ENCODE measurements around the gene FN3K. TPM values are rescaled to one million over a fixed set of nuclear protein-coding genes. Genes with fewer than 3 reads are reported as not detected.

FN3K gene
- total RNA-seq, 1 donor from 2014 or later: 40.6 TPM

DNA sequence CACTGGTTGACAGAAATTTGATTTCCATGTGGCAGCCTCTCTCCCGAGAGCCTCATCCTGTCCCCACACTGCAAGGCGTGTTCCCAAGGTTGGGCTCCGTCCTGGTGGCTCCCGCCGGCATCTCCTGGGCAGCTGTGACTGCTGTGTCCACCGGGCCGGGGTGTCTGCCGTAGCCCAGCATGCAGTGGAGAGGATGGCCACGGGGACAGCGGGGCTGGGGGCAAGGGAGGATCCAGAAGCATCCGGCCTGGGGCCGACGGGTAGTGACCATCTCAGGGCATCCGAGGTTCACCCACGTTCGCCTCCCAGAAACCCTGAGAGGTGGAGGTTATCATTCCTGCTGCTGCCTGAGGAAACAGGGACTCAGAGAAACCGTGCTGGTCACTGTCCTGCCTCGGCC lies 29.7 kb upstream of the FN3K start:
- Mint-ChIP-seq H3K9me3 (ENCODE audit: low read depth) (no peaks in the 10 kb centered on the region), H3K4me3 (ENCODE audit: low read depth) (no peak overlapping the region), H3K36me3 (ENCODE audit: insufficient read depth) (no peaks in the 10 kb centered on the region), H3K27me3 (peaks cover 11% of the 10 kb centered on the region), H3K4me1 (ENCODE audit: low read depth) (no peaks in the 10 kb centered on the region), H3K27ac (no peak overlapping the region)
- TF ChIP-seq, protein P1, sequence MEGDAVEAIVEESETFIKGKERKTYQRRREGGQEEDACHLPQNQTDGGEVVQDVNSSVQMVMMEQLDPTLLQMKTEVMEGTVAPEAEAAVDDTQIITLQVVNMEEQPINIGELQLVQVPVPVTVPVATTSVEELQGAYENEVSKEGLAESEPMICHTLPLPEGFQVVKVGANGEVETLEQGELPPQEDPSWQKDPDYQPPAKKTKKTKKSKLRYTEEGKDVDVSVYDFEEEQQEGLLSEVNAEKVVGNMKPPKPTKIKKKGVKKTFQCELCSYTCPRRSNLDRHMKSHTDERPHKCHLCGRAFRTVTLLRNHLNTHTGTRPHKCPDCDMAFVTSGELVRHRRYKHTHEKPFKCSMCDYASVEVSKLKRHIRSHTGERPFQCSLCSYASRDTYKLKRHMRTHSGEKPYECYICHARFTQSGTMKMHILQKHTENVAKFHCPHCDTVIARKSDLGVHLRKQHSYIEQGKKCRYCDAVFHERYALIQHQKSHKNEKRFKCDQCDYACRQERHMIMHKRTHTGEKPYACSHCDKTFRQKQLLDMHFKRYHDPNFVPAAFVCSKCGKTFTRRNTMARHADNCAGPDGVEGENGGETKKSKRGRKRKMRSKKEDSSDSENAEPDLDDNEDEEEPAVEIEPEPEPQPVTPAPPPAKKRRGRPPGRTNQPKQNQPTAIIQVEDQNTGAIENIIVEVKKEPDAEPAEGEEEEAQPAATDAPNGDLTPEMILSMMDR (IDR thresholded peaks at IDR 0.05; ENCODE audit: unreplicated experiment): no peak
- DNase-seq (ENCODE audit: low spot score, unreplicated experiment): no peak

DNA sequence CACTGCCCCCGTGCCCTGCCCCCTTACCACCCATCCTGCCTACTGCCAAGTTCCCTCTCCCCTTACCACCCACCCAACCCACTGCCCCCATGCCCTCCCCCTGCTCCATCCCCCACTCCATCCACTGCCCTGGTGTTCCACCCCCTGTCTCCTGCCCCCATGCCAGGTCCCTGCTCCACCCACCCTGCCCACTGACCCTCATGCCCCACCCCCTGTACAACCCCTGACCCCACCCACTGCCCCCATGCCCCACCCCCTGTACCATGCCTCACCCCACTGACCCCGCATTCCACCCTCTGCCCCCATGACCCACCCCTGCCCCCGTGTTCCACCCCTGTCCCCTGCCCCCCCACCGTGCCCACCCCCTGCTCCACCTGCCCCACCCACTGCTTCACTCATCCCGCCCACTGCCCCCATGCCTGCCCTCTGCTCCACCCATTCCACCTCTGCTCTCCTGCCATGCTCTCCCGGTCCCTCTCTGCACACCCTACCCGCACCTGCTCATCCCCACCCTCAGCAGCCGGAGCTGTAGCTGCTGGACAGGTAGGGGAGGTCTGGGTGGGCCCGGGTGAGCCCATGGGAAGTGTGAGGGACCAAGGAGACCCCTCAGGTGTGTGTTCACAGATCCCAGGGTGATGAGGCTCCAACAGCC lies 26.3 kb upstream of the FN3K start:
- Mint-ChIP-seq H3K27me3 (peaks cover 21% of the 10 kb centered on the region), H3K4me3 (ENCODE audit: low read depth) (no peak overlapping the region), H3K27ac (no peak overlapping the region), H3K36me3 (ENCODE audit: insufficient read depth) (no peaks in the 10 kb centered on the region), H3K4me1 (ENCODE audit: low read depth) (no peaks in the 10 kb centered on the region), H3K9me3 (ENCODE audit: low read depth) (no peaks in the 10 kb centered on the region)
- TF ChIP-seq, protein P1 (IDR thresholded peaks at IDR 0.05; ENCODE audit: unreplicated experiment): no peak
- DNase-seq (ENCODE audit: low spot score, unreplicated experiment): no peak

DNA sequence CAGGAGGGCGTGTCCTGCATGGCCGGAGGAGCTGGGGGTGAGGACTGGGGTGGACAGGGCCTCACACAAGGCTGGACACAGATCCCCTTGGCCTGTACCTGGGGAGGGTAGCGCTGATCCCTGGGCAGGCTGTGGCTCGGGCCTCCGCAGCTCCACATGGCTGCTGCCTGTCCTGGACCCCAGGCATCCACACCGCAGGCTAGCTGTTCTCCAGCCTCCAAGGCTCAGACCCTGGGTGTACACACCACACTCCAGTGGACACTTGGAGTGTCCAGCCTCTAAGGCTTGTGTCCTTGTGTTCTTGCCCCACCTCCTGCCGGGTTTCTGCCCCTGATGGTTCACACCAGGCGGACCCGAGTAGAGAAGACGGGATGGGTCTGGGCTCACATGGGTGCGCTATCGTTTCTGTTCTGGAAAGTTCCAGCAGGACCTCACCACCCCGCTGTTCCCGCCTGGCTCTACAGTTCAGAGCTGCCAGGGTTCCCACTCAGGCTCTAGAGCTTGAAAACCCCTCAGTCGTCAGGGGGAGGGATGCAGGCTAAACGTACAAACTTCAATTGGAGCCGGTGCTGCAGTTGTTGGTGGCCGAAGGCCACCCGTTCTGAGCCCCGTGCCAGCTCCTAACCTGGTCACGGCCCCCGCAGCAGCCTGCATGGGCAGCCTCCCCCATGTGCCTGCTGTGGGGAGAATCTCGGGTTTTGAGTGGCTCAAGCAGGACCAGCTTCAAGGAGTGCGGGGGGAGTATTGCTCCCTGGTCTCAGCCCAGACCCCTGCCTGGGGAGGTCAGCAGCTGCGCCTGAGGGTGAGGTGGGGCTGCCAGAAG lies 25.5 kb upstream of the FN3K start:
- no peaks in the 10 kb centered on the region for H3K36me3 Mint-ChIP-seq (ENCODE audit: insufficient read depth)
- TF ChIP-seq, protein P1 (IDR thresholded peaks at IDR 0.05; ENCODE audit: unreplicated experiment): no peak
- no peaks in the 10 kb centered on the region for H3K4me1 Mint-ChIP-seq (ENCODE audit: low read depth)

DNA sequence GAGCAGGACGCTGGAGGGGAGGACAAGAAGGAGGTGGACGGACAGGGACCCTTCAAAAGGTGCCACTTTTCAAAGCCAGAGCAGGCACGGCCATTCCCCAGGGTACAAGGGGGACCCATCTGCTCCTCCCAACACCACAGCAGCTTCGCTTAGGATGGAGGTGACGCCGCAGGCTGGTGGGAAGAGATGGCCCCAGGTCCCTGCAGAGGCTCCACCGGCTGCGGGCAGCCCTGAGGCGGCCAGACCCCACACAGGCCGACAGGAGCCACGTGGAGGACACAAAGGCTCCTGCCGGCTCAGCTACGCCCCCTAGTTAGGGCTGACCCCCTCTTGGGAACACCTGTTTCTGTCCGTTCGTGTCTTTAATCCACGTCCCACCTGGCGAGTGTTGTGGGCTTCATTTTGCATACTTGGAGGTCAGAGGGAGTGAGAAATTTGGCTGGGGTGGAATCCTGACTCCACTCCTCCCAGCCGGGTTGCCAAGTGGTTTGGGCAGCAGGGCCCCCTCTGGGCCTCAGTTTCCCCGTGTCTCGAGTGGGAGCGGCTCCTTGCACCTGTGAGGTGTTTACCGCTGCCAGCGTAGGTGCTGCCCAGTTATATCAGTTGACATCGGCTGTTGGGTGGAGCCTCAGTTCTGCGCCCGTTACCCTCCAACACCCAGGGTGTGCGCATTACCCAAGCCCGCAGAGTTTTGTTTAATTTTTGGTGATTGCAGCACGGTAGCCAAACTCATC lies 24.7 kb upstream of the FN3K start:
- Mint-ChIP-seq H3K27ac (no peak overlapping the region), H3K9me3 (ENCODE audit: low read depth) (no peaks in the 10 kb centered on the region), H3K27me3 (peaks cover 21% of the 10 kb centered on the region), H3K4me3 (ENCODE audit: low read depth) (no peak overlapping the region), H3K4me1 (ENCODE audit: low read depth) (peaks cover under 1% of the 10 kb centered on the region), H3K36me3 (ENCODE audit: insufficient read depth) (no peaks in the 10 kb centered on the region)
- TF ChIP-seq, protein P1 (IDR thresholded peaks at IDR 0.05; ENCODE audit: unreplicated experiment): no peak
- no peak for DNase-seq (ENCODE audit: low spot score, unreplicated experiment)

More for the DNA sequence above, 25.5 kb upstream of the FN3K start:
- peaks cover 21% of the 10 kb centered on the region for H3K27me3 Mint-ChIP-seq
- no peak overlapping the region for H3K4me3 Mint-ChIP-seq (ENCODE audit: low read depth)
- no peaks in the 10 kb centered on the region for H3K9me3 Mint-ChIP-seq (ENCODE audit: low read depth)
- H3K27ac Mint-ChIP-seq: no peak overlapping the region
- DNase-seq (ENCODE audit: low spot score, unreplicated experiment): no peak

DNA sequence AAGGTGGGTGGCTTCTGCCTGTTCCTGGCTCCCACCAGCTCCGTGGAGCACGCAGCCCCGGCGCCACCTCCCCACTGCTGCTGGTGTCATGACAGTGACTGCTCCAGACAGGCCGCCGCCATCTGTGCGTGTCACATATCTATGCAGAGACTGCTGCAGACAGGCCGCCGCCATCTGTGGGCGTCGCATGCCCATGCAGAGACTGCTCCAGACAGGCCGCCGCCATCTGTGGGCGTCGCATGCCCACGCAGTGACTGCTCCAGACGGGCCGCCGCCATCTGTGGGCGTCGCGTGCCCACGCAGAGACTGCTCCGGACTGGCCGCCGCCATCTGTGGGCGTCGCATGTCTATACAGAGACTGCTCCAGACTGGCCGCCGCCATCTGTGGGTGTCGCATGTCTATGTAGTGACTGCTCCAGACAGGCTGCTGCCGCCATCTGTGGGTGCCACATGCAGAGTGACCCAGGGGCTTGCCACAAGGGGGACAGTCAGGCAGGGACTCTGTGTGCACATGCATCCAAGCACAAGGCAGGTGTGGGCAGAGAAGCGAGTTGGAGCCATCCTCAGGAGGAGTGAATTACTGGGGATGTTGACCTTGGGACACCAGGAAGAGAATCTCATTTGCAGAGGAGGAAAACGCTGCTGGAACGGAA lies 22.2 kb upstream of the FN3K start:
- H3K9me3 Mint-ChIP-seq (ENCODE audit: low read depth): no peaks in the 10 kb centered on the region
- H3K4me3 Mint-ChIP-seq (ENCODE audit: low read depth): no peak overlapping the region
- peaks cover 13% of the 10 kb centered on the region for H3K27me3 Mint-ChIP-seq
- H3K4me1 Mint-ChIP-seq (ENCODE audit: low read depth): peaks cover 11% of the 10 kb centered on the region
- no peak for DNase-seq (ENCODE audit: low spot score, unreplicated experiment)
- H3K36me3 Mint-ChIP-seq (ENCODE audit: insufficient read depth): no peaks in the 10 kb centered on the region
- TF ChIP-seq, protein P1 (IDR thresholded peaks at IDR 0.05; ENCODE audit: unreplicated experiment): no peak
- no peak overlapping the region for H3K27ac Mint-ChIP-seq

Measured in progenitor cell of endocrine pancreas (in vitro differentiated cells).